K562 (cell line): ENCODE measurements around the gene TRUB2. TPM values are rescaled to one million over a fixed set of nuclear protein-coding genes. Genes with fewer than 3 reads are reported as not detected.

ENCODE experiments used
- ELF2 ChIP-seq: fragments of 250-450 bp; sonication (Bioruptor Pico); IDR thresholded peaks from 2 replicates; pipeline ENCODE4 v1.5.0; 2021; ENCODE audit warnings: mild to moderate bottlenecking
- ERF ChIP-seq: fragments of 450-650 bp; formaldehyde crosslinking; IDR thresholded peaks from 2 replicates; pipeline ENCODE4 v1.4.0; 2020; ENCODE audit warnings: mild to moderate bottlenecking, mixed read lengths
- HIVEP1 ChIP-seq: fragments of 250-450 bp; sonication (Bioruptor Pico); IDR thresholded peaks from 2 replicates; pipeline ENCODE4 v1.4.0; 2020; ENCODE audit warnings: mild to moderate bottlenecking
- KLF1 ChIP-seq: fragments of 450-650 bp; IDR thresholded peaks from 2 replicates; pipeline ENCODE4 v1.6.1; 2016; ENCODE audit warnings: missing genetic modification characterization, missing compliant biosample characterization
- MTA3 ChIP-seq: fragments of 450-650 bp; formaldehyde crosslinking; IDR thresholded peaks from 2 replicates; pipeline ENCODE4 v1.6.1; 2017; ENCODE audit warnings: mild to moderate bottlenecking, borderline replicate concordance
- NBN ChIP-seq: fragments of 450-650 bp; IDR thresholded peaks from 2 replicates; pipeline ENCODE4 v1.6.1; 2016; ENCODE audit warnings: low read depth, mild to moderate bottlenecking
- NR2C2 ChIP-seq, 2 experiments: fragments of 200-800 bp in 1 of 2; sonication (Bioruptor generic) in 1 of 2; sonication (generic) in 1 of 2; formaldehyde crosslinking in 1 of 2; IDR thresholded peaks; 2 replicates each; pipeline versions ENCODE4 v1.6.1 to v1.8.0; 2016 to 2022; ENCODE audit warnings: mild to moderate bottlenecking in 1 of 2, missing compliant biosample characterization in 1 of 2, missing genetic modification characterization in 1 of 2, missing genetic modification reagents in 1 of 2
- SAFB2 ChIP-seq: fragments of 200-400 bp; formaldehyde crosslinking; IDR thresholded peaks from 2 replicates; pipeline ENCODE4 v1.6.1; 2018; ENCODE audit warnings: borderline replicate concordance, low read length, low read depth, moderate library complexity; ENCODE audit not compliant: severe bottlenecking
- ZNF146 ChIP-seq: IDR thresholded peaks from one replicate; pipeline ENCODE4 v1.6.1; 2018; ENCODE audit warnings: missing compliant biosample characterization; ENCODE audit not compliant: unreplicated experiment
- ZNF239 ChIP-seq: fragments of 250-450 bp; sonication (Bioruptor Pico); IDR thresholded peaks from 2 replicates; pipeline ENCODE4 v1.4.0; 2020; ENCODE audit warnings: mild to moderate bottlenecking
- polyA plus RNA-seq, 8 experiments: library from polyadenylated mRNA; depleted of rRNA in 4 of 8; stranded (reverse) in 5 of 8; unstranded in 3 of 8; fragments of >200 nt; fragmentation: Nextera tagmentation in 2 of 8; fragmentation: Illumina TruSeq in 1 of 8; extraction: Ambion mirVana in 2 of 8; extraction: Trizol in 1 of 8; gene quantifications; 2 replicates each; pipeline versions ENCODE4 v1.2.1 to v1.2.3, GENCODE V29; 2011 to 2014; ENCODE audit warnings: inconsistent platforms in 1 of 8, missing spikeins in 1 of 8
- total RNA-seq, 7 experiments: library from RNA; depleted of rRNA in 6 of 7; stranded (reverse); fragments of >200 nt in 6 of 7; fragmentation: Illumina TruSeq in 2 of 7; extraction: Trizol in 2 of 7; gene quantifications; 2 replicates each; pipeline versions ENCODE4 v1.2.1 to v1.2.3, GENCODE V29; 2011 to 2021; ENCODE audit warnings: low replicate concordance in 1 of 7
- TF ChIP-seq, protein P1 (sequence below): IDR thresholded peaks from 3 replicates; pipeline ENCODE4 v1.6.1; 2011; ENCODE audit warnings: borderline replicate concordance, mild to moderate bottlenecking, moderate library complexity; ENCODE audit not compliant: insufficient read length; ENCODE audit errors: extremely low read depth
- TF ChIP-seq, protein P2 (sequence below): fragments of 450-650 bp; IDR thresholded peaks from 2 replicates; pipeline ENCODE4 v1.6.1; 2016; ENCODE audit warnings: mild to moderate bottlenecking
- TF ChIP-seq, protein P3 (sequence below): fragments of 450-650 bp; formaldehyde crosslinking; IDR thresholded peaks from 2 replicates; pipeline ENCODE4 v1.4.0; 2020; ENCODE audit warnings: mild to moderate bottlenecking, mixed read lengths
- TF ChIP-seq, protein P4 (sequence below), 2 experiments: fragments of 450-650 bp in 1 of 2; sonication (generic) in 1 of 2; formaldehyde crosslinking in 1 of 2; IDR thresholded peaks in 1 of 2; conservative IDR thresholded peaks in 1 of 2; 2 replicates each; pipeline versions ENCODE4 v1.6.1 to v1.8.1; 2016 to 2023; ENCODE audit warnings: mild to moderate bottlenecking in 2 of 2, moderate library complexity in 2 of 2, inconsistent platforms in 1 of 2, missing genetic modification reagents in 1 of 2
- TF ChIP-seq, protein P5 (sequence below), 3 experiments: IDR thresholded peaks in 2 of 3; conservative IDR thresholded peaks in 1 of 3; 2 replicates each; pipeline ENCODE4 v1.5.1; 2011 to 2012; ENCODE audit warnings: low read length in 3 of 3, mild to moderate bottlenecking in 3 of 3, control low read depth in 2 of 3, improper control_type of control experiment in 1 of 3, inconsistent platforms in 1 of 3, low read depth in 1 of 3, mixed read lengths in 1 of 3, moderate library complexity in 1 of 3; ENCODE audit not compliant: insufficient read depth in 2 of 3

TRUB2 gene
- total and polyA plus RNA-seq, 9 of the 15 experiments (the other 6 are each of a cell fraction or from before 2014, with no cell fraction given) = 9.3 to 110 (median 63.0) TPM

DNA sequence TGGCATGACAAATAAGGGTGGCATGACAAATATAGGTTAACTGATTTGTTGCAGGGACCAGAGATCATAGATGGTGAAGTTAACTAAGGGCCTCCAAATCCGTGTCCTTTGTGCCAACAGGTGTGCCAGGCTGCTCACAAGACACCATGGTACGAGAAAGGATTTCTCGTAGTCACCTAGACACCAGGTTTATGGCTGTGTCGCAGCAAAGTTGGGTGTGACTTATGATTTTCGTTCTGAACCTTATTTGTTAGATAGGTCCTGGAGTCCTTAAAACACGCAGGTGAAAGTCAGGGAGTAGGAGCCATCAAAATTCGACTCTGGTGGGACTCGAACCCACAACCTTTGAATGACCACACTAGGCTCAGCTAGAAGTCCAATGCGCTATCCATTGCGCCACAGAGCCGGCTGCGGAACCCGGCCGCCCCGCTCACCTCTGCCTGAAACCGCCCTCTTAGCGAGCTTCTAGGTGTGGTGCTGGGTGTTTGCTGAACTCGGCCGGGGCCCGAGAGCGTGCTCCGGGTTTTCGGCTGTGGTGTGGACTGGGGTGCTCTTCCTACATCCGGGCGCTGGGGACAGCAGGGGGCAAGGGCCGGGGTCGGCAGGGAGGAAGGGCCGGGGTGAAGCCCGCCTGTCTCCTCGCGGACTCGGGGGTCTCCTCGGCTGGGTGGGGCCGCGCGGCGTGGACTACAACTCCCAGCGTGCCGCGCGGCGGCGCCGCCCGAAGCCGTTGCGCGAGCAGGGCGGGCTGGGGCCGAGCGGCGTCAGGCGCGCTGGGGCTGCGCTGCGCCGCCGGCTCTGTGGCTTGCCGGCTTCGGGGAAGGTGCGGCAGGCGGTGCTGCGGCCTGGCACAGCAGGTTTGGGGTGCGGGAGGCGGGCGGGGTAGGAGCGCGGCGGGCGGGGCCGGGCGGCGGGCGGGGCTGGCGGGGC lies 17.8 kb upstream of the TRUB2 start, which contains the start of gene SLC27A4 (continued):
- TF ChIP-seq NR2C2 (CRISPR knock-in tag; IDR thresholded peaks at IDR 0.05) = peak; percentile 72
- TF ChIP-seq NR2C2 (tag; IDR thresholded peaks at IDR 0.05) = no peak
- TF ChIP-seq ZNF146 (CRISPR knock-in tag) = no peak
- TF ChIP-seq, protein P1, sequence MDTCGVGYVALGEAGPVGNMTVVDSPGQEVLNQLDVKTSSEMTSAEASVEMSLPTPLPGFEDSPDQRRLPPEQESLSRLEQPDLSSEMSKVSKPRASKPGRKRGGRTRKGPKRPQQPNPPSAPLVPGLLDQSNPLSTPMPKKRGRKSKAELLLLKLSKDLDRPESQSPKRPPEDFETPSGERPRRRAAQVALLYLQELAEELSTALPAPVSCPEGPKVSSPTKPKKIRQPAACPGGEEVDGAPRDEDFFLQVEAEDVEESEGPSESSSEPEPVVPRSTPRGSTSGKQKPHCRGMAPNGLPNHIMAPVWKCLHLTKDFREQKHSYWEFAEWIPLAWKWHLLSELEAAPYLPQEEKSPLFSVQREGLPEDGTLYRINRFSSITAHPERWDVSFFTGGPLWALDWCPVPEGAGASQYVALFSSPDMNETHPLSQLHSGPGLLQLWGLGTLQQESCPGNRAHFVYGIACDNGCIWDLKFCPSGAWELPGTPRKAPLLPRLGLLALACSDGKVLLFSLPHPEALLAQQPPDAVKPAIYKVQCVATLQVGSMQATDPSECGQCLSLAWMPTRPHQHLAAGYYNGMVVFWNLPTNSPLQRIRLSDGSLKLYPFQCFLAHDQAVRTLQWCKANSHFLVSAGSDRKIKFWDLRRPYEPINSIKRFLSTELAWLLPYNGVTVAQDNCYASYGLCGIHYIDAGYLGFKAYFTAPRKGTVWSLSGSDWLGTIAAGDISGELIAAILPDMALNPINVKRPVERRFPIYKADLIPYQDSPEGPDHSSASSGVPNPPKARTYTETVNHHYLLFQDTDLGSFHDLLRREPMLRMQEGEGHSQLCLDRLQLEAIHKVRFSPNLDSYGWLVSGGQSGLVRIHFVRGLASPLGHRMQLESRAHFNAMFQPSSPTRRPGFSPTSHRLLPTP = no peak
- TF ChIP-seq MTA3 = peak; percentile 87
- TF ChIP-seq, protein P2, sequence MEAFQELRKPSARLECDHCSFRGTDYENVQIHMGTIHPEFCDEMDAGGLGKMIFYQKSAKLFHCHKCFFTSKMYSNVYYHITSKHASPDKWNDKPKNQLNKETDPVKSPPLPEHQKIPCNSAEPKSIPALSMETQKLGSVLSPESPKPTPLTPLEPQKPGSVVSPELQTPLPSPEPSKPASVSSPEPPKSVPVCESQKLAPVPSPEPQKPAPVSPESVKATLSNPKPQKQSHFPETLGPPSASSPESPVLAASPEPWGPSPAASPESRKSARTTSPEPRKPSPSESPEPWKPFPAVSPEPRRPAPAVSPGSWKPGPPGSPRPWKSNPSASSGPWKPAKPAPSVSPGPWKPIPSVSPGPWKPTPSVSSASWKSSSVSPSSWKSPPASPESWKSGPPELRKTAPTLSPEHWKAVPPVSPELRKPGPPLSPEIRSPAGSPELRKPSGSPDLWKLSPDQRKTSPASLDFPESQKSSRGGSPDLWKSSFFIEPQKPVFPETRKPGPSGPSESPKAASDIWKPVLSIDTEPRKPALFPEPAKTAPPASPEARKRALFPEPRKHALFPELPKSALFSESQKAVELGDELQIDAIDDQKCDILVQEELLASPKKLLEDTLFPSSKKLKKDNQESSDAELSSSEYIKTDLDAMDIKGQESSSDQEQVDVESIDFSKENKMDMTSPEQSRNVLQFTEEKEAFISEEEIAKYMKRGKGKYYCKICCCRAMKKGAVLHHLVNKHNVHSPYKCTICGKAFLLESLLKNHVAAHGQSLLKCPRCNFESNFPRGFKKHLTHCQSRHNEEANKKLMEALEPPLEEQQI = no peak
- TF ChIP-seq HIVEP1 = no peak
- TF ChIP-seq ERF = 0 out of 2 replicates have a peak, but pooled peaks have one; percentile 79
- no peak for TF ChIP-seq SAFB2
- peak; percentile 94 for TF ChIP-seq NBN
- TF ChIP-seq, protein P3, sequence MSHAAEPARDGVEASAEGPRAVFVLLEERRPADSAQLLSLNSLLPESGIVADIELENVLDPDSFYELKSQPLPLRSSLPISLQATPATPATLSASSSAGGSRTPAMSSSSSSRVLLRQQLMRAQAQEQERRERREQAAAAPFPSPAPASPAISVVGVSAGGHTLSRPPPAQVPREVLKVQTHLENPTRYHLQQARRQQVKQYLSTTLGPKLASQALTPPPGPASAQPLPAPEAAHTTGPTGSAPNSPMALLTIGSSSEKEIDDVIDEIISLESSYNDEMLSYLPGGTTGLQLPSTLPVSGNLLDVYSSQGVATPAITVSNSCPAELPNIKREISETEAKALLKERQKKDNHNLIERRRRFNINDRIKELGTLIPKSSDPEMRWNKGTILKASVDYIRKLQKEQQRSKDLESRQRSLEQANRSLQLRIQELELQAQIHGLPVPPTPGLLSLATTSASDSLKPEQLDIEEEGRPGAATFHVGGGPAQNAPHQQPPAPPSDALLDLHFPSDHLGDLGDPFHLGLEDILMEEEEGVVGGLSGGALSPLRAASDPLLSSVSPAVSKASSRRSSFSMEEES = no peak
- TF ChIP-seq, protein P4, sequence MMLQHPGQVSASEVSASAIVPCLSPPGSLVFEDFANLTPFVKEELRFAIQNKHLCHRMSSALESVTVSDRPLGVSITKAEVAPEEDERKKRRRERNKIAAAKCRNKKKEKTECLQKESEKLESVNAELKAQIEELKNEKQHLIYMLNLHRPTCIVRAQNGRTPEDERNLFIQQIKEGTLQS (IDR thresholded peaks at IDR 0.05) = no peak
- TF ChIP-seq, protein P4 (CRISPR knock-in tag; conservative IDR thresholded peaks at IDR 0.05) = peak; percentile 97
- peak; percentile 35 for TF ChIP-seq ELF2 (CRISPR knock-in tag)
- TF ChIP-seq KLF1 (tag) = peak; percentile 98
- no peak; the same call in 1 of the 2 replicates for TF ChIP-seq ZNF239 (CRISPR knock-in tag)
- TF ChIP-seq, protein P5, sequence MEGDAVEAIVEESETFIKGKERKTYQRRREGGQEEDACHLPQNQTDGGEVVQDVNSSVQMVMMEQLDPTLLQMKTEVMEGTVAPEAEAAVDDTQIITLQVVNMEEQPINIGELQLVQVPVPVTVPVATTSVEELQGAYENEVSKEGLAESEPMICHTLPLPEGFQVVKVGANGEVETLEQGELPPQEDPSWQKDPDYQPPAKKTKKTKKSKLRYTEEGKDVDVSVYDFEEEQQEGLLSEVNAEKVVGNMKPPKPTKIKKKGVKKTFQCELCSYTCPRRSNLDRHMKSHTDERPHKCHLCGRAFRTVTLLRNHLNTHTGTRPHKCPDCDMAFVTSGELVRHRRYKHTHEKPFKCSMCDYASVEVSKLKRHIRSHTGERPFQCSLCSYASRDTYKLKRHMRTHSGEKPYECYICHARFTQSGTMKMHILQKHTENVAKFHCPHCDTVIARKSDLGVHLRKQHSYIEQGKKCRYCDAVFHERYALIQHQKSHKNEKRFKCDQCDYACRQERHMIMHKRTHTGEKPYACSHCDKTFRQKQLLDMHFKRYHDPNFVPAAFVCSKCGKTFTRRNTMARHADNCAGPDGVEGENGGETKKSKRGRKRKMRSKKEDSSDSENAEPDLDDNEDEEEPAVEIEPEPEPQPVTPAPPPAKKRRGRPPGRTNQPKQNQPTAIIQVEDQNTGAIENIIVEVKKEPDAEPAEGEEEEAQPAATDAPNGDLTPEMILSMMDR (IDR thresholded peaks at IDR 0.05 in 2 of 3, conservative IDR thresholded peaks at IDR 0.05 in 1 of 3; ENCODE audit: insufficient read depth in 2 of 3, low read depth in 1 of 3, low read length in 3 of 3) = peak in 2 of 3 experiments; percentile 3 to 10; a peak in 3 of 6 replicates
